GM12873 (cell line): ENCODE results near the gene SCN7A.

Experiments used
- CTCF ChIP-seq: IDR thresholded peaks from 2 replicates; pipeline ENCODE4 v1.5.1; 2012; ENCODE audit warnings: low read depth, mild to moderate bottlenecking, moderate library complexity, low read length, control low read depth; ENCODE audit not compliant: insufficient read depth; ENCODE audit errors: missing control alignments

The SCN7A gene

GRCh38 chr2:166375736-166376487 is 118.1 kb downstream of the SCN7A start, which contains the start of gene SCN9A:
TSS of gene SCN9A (minus strand) at chr2:166375944. CDS start at chr2:166311756, 64,188 bp downstream.
- no peak for TF ChIP-seq CTCF

GRCh38 chr2:166375195-166375735 is 118.8 kb downstream of the SCN7A start:
- TF ChIP-seq CTCF = no peak

- no peak for TF ChIP-seq CTCF
These were observed 120.1 kb downstream of the SCN7A start for GRCh38 chr2:166373951-166374350.

- TF ChIP-seq CTCF = no peak
These were observed 120.5 kb downstream of the SCN7A start for GRCh38 chr2:166373539-166373938.

GRCh38 chr2:166373105-166373504 is 120.9 kb downstream of the SCN7A start:
- TF ChIP-seq CTCF = no peak

- TF ChIP-seq CTCF = no peak
These were observed 122.0 kb downstream of the SCN7A start for GRCh38 chr2:166372046-166372445.

- TF ChIP-seq CTCF = no peak
These were observed 128.1 kb downstream of the SCN7A start for GRCh38 chr2:166365803-166366420.
